Parathyroid adenoma (tissue), 2 donors: ENCODE data around the gene CFAP221.

Source experiments
- H2AFZ ChIP-seq: fragments of 300-600 bp; sonication (generic); one replicate; pipeline ENCODE4 v1.7.0; 2017; ENCODE audit warnings: antibody characterized with exemption, mild to moderate bottlenecking
- H3K27ac ChIP-seq: fragments of 300-600 bp; sonication (generic); one replicate; pipeline ENCODE4 v1.7.0; 2017
- H3K27me3 ChIP-seq: fragments of 300-600 bp; sonication (generic); one replicate; pipeline ENCODE4 v1.7.0; 2017; ENCODE audit warnings: low read length; ENCODE audit not compliant: control insufficient read depth, insufficient read depth
- H3K36me3 ChIP-seq: fragments of 300-600 bp; sonication (generic); one replicate; pipeline ENCODE4 v1.7.0; 2017; ENCODE audit warnings: low read length; ENCODE audit not compliant: control insufficient read depth, insufficient read depth
- H3K4me1 ChIP-seq: fragments of 300-600 bp; sonication (generic); one replicate; pipeline ENCODE4 v1.7.0; 2017; ENCODE audit warnings: control low read depth
- H3K4me2 ChIP-seq: fragments of 300-600 bp; sonication (generic); one replicate; pipeline ENCODE4 v1.7.0; 2017; ENCODE audit warnings: low read length
- H3K4me3 ChIP-seq: fragments of 300-600 bp; sonication (generic); one replicate; pipeline ENCODE4 v1.7.0; 2017; ENCODE audit warnings: low read depth, low read length
- H3K79me2 ChIP-seq: fragments of 300-600 bp; sonication (generic); one replicate; pipeline ENCODE4 v1.7.0; 2017; ENCODE audit warnings: control low read depth
- H3K9ac ChIP-seq: fragments of 300-600 bp; sonication (generic); one replicate; pipeline ENCODE4 v1.7.0; 2017; ENCODE audit warnings: mild to moderate bottlenecking
- H3K9me3 ChIP-seq: fragments of 300-600 bp; sonication (generic); one replicate; pipeline ENCODE4 v1.7.0; 2017; ENCODE audit warnings: low read length; ENCODE audit not compliant: control insufficient read depth
- TF ChIP-seq, protein P1 (sequence below): fragments of 300-600 bp; sonication (generic); IDR thresholded peaks from one replicate; pipeline ENCODE4 v1.7.0; 2017; ENCODE audit warnings: antibody characterized with exemption, mild to moderate bottlenecking
- donor health status: primary hyperparathyroidism.

CFAP221 gene

DNA sequence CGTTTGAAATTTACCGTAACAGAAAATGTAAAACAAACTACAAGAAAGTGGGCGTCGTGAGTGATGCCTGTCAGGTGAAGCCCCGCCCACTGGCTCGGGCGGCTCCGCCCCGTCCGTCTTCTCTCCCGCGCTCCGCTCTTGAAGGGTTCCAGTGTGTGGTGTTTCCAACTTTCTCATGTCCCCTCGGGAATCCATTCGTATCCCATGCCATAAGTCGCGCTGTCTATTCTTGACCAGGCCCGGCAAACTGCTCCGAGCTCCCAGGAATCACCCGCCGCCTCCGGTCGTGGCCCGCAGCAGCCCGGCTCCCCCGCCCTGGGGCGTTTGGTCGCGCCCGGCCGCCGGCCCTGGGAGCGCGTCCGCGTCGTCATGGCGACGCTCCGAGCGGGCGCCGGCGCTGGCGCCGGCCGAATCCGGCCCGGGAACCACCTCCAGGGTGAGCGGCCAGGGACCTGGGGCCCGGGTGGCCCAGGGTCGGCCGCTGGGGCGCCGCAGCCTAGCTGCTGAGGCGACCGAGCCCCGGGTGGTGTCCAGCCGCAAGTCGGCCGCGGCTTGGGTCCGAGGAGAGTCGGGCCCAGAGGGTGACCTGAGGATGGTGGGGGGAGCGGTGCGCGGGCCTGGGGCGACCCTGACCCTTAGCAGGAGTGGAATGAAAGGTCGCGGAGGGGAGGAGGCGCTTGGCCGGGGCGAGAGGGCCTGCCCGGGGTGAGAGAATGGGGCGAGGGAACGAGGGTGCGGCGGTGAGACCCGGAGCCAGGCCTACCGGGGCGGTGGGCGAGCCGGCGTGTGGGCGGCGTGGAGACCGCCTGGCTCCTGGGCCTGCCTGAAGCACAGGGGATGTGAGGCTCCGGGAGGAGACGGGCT, at the start of gene CFAP221:
TSS of gene CFAP221 (plus strand) at position 375 of the 864 bp plus-strand sequence. CDS start 1,683 bp downstream, outside the sequence.
- H3K4me1 ChIP-seq: no peaks in the 10 kb centered on the region
- H3K27ac ChIP-seq: no peak within 1 kb of the TSS
- H3K27me3 ChIP-seq: no peaks in the 10 kb centered on the region

DNA sequence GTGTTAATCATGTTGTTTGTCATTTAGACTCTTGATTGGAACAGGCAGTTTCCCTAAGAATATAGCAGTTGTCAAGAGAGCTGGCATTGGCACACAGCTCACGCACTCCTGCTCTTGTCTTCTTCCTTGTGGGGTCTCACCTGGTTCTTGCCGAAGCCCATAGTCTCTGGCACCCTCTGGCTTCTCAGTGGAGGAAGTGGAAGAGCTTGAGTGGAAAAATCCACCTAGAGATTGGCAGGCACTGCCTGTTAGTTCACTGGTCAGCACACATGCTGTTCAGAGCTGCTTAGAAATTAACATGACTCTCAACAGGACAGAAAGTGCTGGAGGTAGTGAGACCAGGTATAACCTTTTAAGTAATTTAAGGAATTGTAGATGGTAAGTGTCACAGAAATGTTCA, 48.3 kb upstream of the CFAP221 start:
- no peak overlapping the region for H2AFZ ChIP-seq
- H3K4me3 ChIP-seq: no peak overlapping the region
- H3K27me3 ChIP-seq: no peaks in the 10 kb centered on the region
- no peak overlapping the region for H3K27ac ChIP-seq
- no peaks in the 10 kb centered on the region for H3K9me3 ChIP-seq
- H3K4me1 ChIP-seq: peaks cover 7% of the 10 kb centered on the region
- TF ChIP-seq, protein P1, sequence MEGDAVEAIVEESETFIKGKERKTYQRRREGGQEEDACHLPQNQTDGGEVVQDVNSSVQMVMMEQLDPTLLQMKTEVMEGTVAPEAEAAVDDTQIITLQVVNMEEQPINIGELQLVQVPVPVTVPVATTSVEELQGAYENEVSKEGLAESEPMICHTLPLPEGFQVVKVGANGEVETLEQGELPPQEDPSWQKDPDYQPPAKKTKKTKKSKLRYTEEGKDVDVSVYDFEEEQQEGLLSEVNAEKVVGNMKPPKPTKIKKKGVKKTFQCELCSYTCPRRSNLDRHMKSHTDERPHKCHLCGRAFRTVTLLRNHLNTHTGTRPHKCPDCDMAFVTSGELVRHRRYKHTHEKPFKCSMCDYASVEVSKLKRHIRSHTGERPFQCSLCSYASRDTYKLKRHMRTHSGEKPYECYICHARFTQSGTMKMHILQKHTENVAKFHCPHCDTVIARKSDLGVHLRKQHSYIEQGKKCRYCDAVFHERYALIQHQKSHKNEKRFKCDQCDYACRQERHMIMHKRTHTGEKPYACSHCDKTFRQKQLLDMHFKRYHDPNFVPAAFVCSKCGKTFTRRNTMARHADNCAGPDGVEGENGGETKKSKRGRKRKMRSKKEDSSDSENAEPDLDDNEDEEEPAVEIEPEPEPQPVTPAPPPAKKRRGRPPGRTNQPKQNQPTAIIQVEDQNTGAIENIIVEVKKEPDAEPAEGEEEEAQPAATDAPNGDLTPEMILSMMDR: peak; percentile 11
- H3K4me2 ChIP-seq: no peak overlapping the region
- no peaks in the 10 kb centered on the region for H3K79me2 ChIP-seq
- H3K36me3 ChIP-seq: no peaks in the 10 kb centered on the region
- H3K9ac ChIP-seq: no peak overlapping the region

More for the DNA sequence above, at the start of gene CFAP221:
- TF ChIP-seq, protein P1: no peak
- peak within 1 kb of the TSS; percentile 97 for H2AFZ ChIP-seq
- peak within 1 kb of the TSS; percentile 66 for H3K4me3 ChIP-seq
- H3K4me2 ChIP-seq: peak within 1 kb of the TSS; percentile 93
- H3K36me3 ChIP-seq: no peaks in the 10 kb centered on the region
- no peaks in the 10 kb centered on the region for H3K9me3 ChIP-seq
- H3K9ac ChIP-seq: peak within 1 kb of the TSS; percentile 20
- no peaks in the 10 kb centered on the region for H3K79me2 ChIP-seq

DNA sequence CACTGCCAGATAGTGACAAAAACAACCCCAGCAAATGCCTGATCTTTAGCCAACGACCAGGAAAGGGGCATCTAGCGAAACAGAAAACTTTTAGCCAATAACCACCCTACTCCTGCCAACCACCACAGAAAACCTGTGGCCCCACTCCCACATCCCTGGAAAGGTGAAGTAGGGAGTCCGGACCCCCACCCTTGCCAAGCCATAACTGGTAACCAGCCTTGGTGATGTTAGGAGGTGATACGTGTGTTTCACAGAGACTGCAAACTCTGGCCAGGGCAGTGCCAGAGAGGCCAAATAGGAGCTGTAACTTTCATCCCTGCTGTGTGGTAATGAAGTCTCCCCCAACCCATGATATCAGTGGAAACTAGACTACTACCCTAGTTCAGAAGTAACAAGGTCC, 47.6 kb upstream of the CFAP221 start:
- no peak overlapping the region for H3K27ac ChIP-seq
- H3K79me2 ChIP-seq: no peaks in the 10 kb centered on the region
- H3K9ac ChIP-seq: no peak overlapping the region
- no peaks in the 10 kb centered on the region for H3K36me3 ChIP-seq
- TF ChIP-seq, protein P1: no peak
- H3K9me3 ChIP-seq: no peaks in the 10 kb centered on the region
- no peak overlapping the region for H2AFZ ChIP-seq
- no peak overlapping the region for H3K4me2 ChIP-seq
- no peaks in the 10 kb centered on the region for H3K27me3 ChIP-seq
- H3K4me3 ChIP-seq: no peak overlapping the region
- peaks cover 6% of the 10 kb centered on the region for H3K4me1 ChIP-seq

DNA sequence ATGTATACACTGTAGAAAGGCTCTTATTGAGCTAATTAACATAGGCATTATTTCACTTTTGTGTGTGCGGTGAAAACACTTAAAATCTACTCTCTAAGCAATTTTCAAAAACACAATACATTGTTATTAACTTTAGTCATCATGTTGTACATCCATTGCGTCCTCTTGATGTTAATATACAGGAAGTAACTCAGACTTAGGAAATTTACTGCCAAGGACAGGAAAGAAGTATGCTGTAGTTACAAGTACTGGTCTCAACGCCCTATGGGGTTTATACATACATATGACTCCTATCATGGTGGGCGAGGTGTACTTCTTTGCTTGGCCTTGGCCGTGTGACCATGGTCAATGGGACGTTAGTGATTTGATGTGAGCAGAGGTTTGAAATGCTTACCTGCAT, 35.5 kb upstream of the CFAP221 start:
- Histone ChIP-seq H3K27ac (no peak overlapping the region), H3K4me3 (no peak overlapping the region), H2AFZ (no peak overlapping the region), H3K9ac (no peak overlapping the region), H3K4me1 (no peaks in the 10 kb centered on the region), H3K9me3 (no peaks in the 10 kb centered on the region), H3K4me2 (no peak overlapping the region), H3K27me3 (no peaks in the 10 kb centered on the region), H3K79me2 (no peaks in the 10 kb centered on the region), H3K36me3 (no peaks in the 10 kb centered on the region)
- TF ChIP-seq, protein P1: no peak
